Uterus (tissue), 4 donors: Measurements from ENCODE around the gene TMEM191B. TPM values are rescaled to one million over a fixed set of nuclear protein-coding genes. Genes with fewer than 3 reads are reported as not detected.
"Not testable (repeated sequence)": the region's sequence is repeated elsewhere in the genome, so short reads cannot be mapped to it uniquely, and the experiment has no call there.

Source experiments
- DNase-seq, 2 donors: peaks; one replicate each; pipeline ENCODE4 v3.0.0-alpha.2; 2019 to 2020
- H3K27ac ChIP-seq, 2 donors: fragments of 200-600 bp; sonication (generic); 1 replicate in 1 of 2; 2 replicates in 1 of 2; pipeline ENCODE4 v1.5.1; 2016 to 2018
- H3K27me3 ChIP-seq, 2 donors: fragments of 200-600 bp; sonication (generic); one replicate each; pipeline ENCODE4 v1.5.1; 2018 to 2019; ENCODE audit warnings: control low read depth in 1 of 2
- H3K36me3 ChIP-seq, 2 donors: fragments of 200-600 bp; sonication (generic); one replicate each; pipeline ENCODE4 v1.5.1; 2019; ENCODE audit warnings: control low read depth in 1 of 2
- H3K4me1 ChIP-seq, 2 donors: fragments of 200-600 bp; sonication (generic); one replicate each; pipeline ENCODE4 v1.5.1; 2018 to 2019; ENCODE audit warnings: control low read depth in 1 of 2
- H3K4me3 ChIP-seq, 2 donors: fragments of 200-600 bp; sonication (generic); 1 replicate in 1 of 2; 2 replicates in 1 of 2; pipeline ENCODE4 v1.5.1; 2018 to 2019; ENCODE audit warnings: mild to moderate bottlenecking in 1 of 2
- H3K9me3 ChIP-seq, 2 donors: fragments of 200-600 bp; sonication (generic); one replicate each; pipeline ENCODE4 v1.5.1; 2019; ENCODE audit warnings: control low read depth in 1 of 2
- intact Hi-C: fragments of 100-400 bp; cut with DNase I; formaldehyde crosslinking; loops from one replicate; pipeline ENCODE4 v1.15.1; 2023; ENCODE audit warnings: low total_unique reads
- total RNA-seq, 4 donors: library from RNA; depleted of rRNA in 3 of 4; stranded (reverse); fragments of >200 nt in 3 of 4; gene quantifications; one replicate each; pipeline versions ENCODE4 v1.1.0 to v1.2.4, GENCODE V29; 2014 to 2023
- donor health status: DM: yes; HTN: yes; CAD: no.

Gene TMEM191B
- total RNA-seq, 4 donors from 2014 or later, result 2.6 TPM; not detected in 3

- H3K4me3 ChIP-seq, H3K27me3 ChIP-seq, H3K4me1 ChIP-seq, H3K36me3 ChIP-seq, intact Hi-C loops, H3K27ac ChIP-seq, DNase-seq, H3K9me3 ChIP-seq: not testable (repeated sequence)
These were observed 15.8 kb downstream of the TMEM191B start for GRCh38 chr22:18543400-18543799.

- H3K4me1 ChIP-seq, H3K36me3 ChIP-seq, H3K27me3 ChIP-seq, H3K27ac ChIP-seq, H3K4me3 ChIP-seq, DNase-seq, intact Hi-C loops, H3K9me3 ChIP-seq: not testable (repeated sequence)
These were observed 17.0 kb downstream of the TMEM191B start for GRCh38 chr22:18544615-18545014.

- H3K36me3 ChIP-seq, H3K4me3 ChIP-seq, DNase-seq, H3K9me3 ChIP-seq, intact Hi-C loops, H3K27me3 ChIP-seq, H3K27ac ChIP-seq, H3K4me1 ChIP-seq: not testable (repeated sequence)
These were observed 22.0 kb downstream of the TMEM191B start for GRCh38 chr22:18549458-18550179.

GRCh38 chr22:18551046-18551445 lies 23.4 kb downstream of the TMEM191B start:
- H3K4me3 ChIP-seq, DNase-seq, H3K9me3 ChIP-seq, H3K36me3 ChIP-seq, H3K4me1 ChIP-seq, intact Hi-C loops, H3K27me3 ChIP-seq, H3K27ac ChIP-seq: not testable (repeated sequence)

GRCh38 chr22:18552839-18553597 lies 25.4 kb downstream of the TMEM191B start:
- intact Hi-C loops, H3K36me3 ChIP-seq, H3K9me3 ChIP-seq, DNase-seq, H3K4me1 ChIP-seq, H3K27me3 ChIP-seq, H3K4me3 ChIP-seq, H3K27ac ChIP-seq: not testable (repeated sequence)

- H3K36me3 ChIP-seq, H3K9me3 ChIP-seq, H3K4me3 ChIP-seq, H3K27me3 ChIP-seq, intact Hi-C loops, H3K27ac ChIP-seq, DNase-seq, H3K4me1 ChIP-seq: not testable (repeated sequence)
These were observed 27.0 kb downstream of the TMEM191B start for GRCh38 chr22:18554280-18555256.

- intact Hi-C loops, H3K36me3 ChIP-seq, DNase-seq, H3K4me3 ChIP-seq, H3K4me1 ChIP-seq, H3K9me3 ChIP-seq, H3K27ac ChIP-seq, H3K27me3 ChIP-seq: not testable (repeated sequence)
These were observed 30.9 kb downstream of the TMEM191B start for GRCh38 chr22:18558516-18558915.

GRCh38 chr22:18558939-18559338 lies 31.3 kb downstream of the TMEM191B start:
- H3K9me3 ChIP-seq, H3K27ac ChIP-seq, H3K27me3 ChIP-seq, H3K4me1 ChIP-seq, H3K4me3 ChIP-seq, intact Hi-C loops, H3K36me3 ChIP-seq, DNase-seq: not testable (repeated sequence)

GRCh38 chr22:18560099-18560974 lies 32.7 kb downstream of the TMEM191B start:
- DNase-seq, H3K4me3 ChIP-seq, H3K27me3 ChIP-seq, H3K36me3 ChIP-seq, H3K4me1 ChIP-seq, H3K27ac ChIP-seq, intact Hi-C loops, H3K9me3 ChIP-seq: not testable (repeated sequence)

- H3K4me1 ChIP-seq, H3K4me3 ChIP-seq, H3K9me3 ChIP-seq, H3K27ac ChIP-seq, intact Hi-C loops, H3K36me3 ChIP-seq, H3K27me3 ChIP-seq, DNase-seq: not testable (repeated sequence)
These were observed 43.1 kb downstream of the TMEM191B start for GRCh38 chr22:18570509-18571246.

GRCh38 chr22:18573483-18574164 lies 46.0 kb downstream of the TMEM191B start:
- H3K27ac ChIP-seq, H3K4me3 ChIP-seq, H3K9me3 ChIP-seq, DNase-seq, H3K4me1 ChIP-seq, intact Hi-C loops, H3K36me3 ChIP-seq, H3K27me3 ChIP-seq: not testable (repeated sequence)
